Neural progenitor cell (in vitro differentiated cells): ENCODE results near the gene IFT25. TPM values are rescaled to one million over a fixed set of nuclear protein-coding genes. Genes with fewer than 3 reads are reported as not detected.
A peak's percentile ranks its signal among the peaks of the same experiment; 100 is the strongest.
"Not testable (repeated sequence)": the region's sequence is repeated elsewhere in the genome, so short reads cannot be mapped to it uniquely, and the experiment has no call there.

ENCODE experiments used
- DNase-seq: peaks from one replicate; pipeline ENCODE4 v3.0.0-alpha.2; 2016; ENCODE audit warnings: low spot score
- H2AFZ ChIP-seq: fragments of 200-600 bp; sonication (generic); replicated peaks from 2 replicates; pipeline ENCODE4 v1.6.1; 2016; ENCODE audit warnings: antibody characterized with exemption
- H3F3A ChIP-seq: fragments of 200-600 bp; sonication (generic); 2 replicates; pipeline ENCODE4 v1.6.1; 2016; ENCODE audit warnings: antibody characterized with exemption, low read depth
- H3K27ac ChIP-seq: fragments of 200-600 bp; sonication (generic); 2 replicates; pipeline ENCODE4 v1.5.1; 2016; ENCODE audit warnings: mild to moderate bottlenecking
- H3K27me3 ChIP-seq: fragments of 200-600 bp; sonication (generic); 2 replicates; pipeline ENCODE4 v1.6.1; 2016; ENCODE audit warnings: mild to moderate bottlenecking, moderate library complexity
- H3K36me3 ChIP-seq: fragments of 200-600 bp; sonication (generic); 2 replicates; pipeline ENCODE4 v1.5.1; 2016
- H3K4me1 ChIP-seq: fragments of 200-600 bp; sonication (generic); 2 replicates; pipeline ENCODE4 v1.6.1; 2016; ENCODE audit warnings: mixed run types
- H3K4me2 ChIP-seq: fragments of 200-600 bp; sonication (generic); 2 replicates; pipeline ENCODE4 v1.6.1; 2016
- H3K4me3 ChIP-seq: fragments of 200-600 bp; sonication (generic); 2 replicates; pipeline ENCODE4 v1.5.1; 2016
- H3K79me2 ChIP-seq: fragments of 200-600 bp; sonication (generic); 2 replicates; pipeline ENCODE4 v1.6.1; 2016; ENCODE audit warnings: low read depth
- H3K9ac ChIP-seq: fragments of 200-600 bp; sonication (generic); 2 replicates; pipeline ENCODE4 v1.6.1; 2016
- H3K9me3 ChIP-seq: fragments of 200-600 bp; sonication (generic); 2 replicates; pipeline ENCODE4 v1.5.1; 2016; ENCODE audit warnings: low read depth
- H4K20me1 ChIP-seq: fragments of 200-600 bp; sonication (generic); 2 replicates; pipeline ENCODE4 v1.6.1; 2016; ENCODE audit warnings: low read depth
- H3K27ac Mint-ChIP-seq: 3 replicates; pipeline ENCODE4 v1.8.0; 2021; ENCODE audit warnings: mixed read lengths
- H3K27me3 Mint-ChIP-seq: 2 replicates; pipeline ENCODE4 v1.8.0; 2022; ENCODE audit warnings: low read depth, mild to moderate bottlenecking, inconsistent platforms, moderate library complexity, mixed read lengths; ENCODE audit not compliant: insufficient read depth
- H3K36me3 Mint-ChIP-seq: 3 replicates; pipeline ENCODE4 v1.8.0; 2021; ENCODE audit warnings: mixed read lengths
- H3K4me1 Mint-ChIP-seq: 3 replicates; pipeline ENCODE4 v1.8.0; 2021; ENCODE audit warnings: mixed read lengths
- H3K4me3 Mint-ChIP-seq: 3 replicates; pipeline ENCODE4 v1.8.0; 2021; ENCODE audit warnings: mild to moderate bottlenecking, moderate library complexity, mixed read lengths
- H3K9me3 Mint-ChIP-seq: 3 replicates; pipeline ENCODE4 v1.8.0; 2020; ENCODE audit warnings: mixed read lengths
- EZH2 ChIP-seq: fragments of 200-600 bp; sonication (generic); IDR thresholded peaks from 2 replicates; pipeline ENCODE4 v1.6.1; 2017; ENCODE audit warnings: antibody characterized with exemption, mild to moderate bottlenecking, moderate library complexity
- EZH2phosphoT487 ChIP-seq: fragments of 200-600 bp; sonication (generic); IDR thresholded peaks from 2 replicates; pipeline ENCODE4 v1.6.1; 2017; ENCODE audit warnings: antibody characterized with exemption
- total RNA-seq: library from RNA; depleted of rRNA; stranded (reverse); fragments of >200 nt; gene quantifications from 2 replicates; pipeline ENCODE4 v1.2.3, GENCODE V29; 2015; ENCODE audit warnings: low replicate concordance
- TF ChIP-seq, protein P1 (sequence below): fragments of 200-600 bp; sonication (generic); IDR thresholded peaks from 2 replicates; pipeline ENCODE4 v1.5.1; 2017; ENCODE audit warnings: antibody characterized with exemption, mild to moderate bottlenecking

IFT25 gene
- total RNA-seq, 1 donor from 2014 or later = 54.0 TPM

DNA sequence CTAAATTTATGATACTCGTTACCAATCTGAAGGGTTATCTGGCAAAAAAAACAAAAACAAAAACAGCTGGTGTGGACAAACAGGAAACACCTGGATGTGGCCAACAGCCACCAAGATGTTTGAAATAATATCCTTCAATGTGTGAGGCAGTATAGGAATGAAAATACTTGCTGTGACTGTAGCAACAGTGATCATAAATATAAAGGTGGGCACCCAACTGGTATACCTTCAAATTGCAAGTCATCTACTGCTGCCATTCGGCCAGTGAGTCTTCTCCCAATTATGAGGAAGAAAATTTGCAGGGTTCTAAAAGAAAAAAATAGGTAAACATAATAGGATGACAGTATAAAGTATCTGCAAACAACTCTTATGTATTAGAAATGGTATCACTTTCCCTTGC is 56.8 kb downstream of the IFT25 start:
- Mint-ChIP-seq H3K36me3 (no peaks in the 10 kb centered on the region), H3K4me3 (peak overlapping the region; percentile 98), H3K9me3 (no peaks in the 10 kb centered on the region), H3K27ac (no peak overlapping the region), H3K4me1 (peaks cover 14% of the 10 kb centered on the region), H3K27me3 (peaks cover 3% of the 10 kb centered on the region)
- DNase-seq = no peak
- TF ChIP-seq, protein P1, sequence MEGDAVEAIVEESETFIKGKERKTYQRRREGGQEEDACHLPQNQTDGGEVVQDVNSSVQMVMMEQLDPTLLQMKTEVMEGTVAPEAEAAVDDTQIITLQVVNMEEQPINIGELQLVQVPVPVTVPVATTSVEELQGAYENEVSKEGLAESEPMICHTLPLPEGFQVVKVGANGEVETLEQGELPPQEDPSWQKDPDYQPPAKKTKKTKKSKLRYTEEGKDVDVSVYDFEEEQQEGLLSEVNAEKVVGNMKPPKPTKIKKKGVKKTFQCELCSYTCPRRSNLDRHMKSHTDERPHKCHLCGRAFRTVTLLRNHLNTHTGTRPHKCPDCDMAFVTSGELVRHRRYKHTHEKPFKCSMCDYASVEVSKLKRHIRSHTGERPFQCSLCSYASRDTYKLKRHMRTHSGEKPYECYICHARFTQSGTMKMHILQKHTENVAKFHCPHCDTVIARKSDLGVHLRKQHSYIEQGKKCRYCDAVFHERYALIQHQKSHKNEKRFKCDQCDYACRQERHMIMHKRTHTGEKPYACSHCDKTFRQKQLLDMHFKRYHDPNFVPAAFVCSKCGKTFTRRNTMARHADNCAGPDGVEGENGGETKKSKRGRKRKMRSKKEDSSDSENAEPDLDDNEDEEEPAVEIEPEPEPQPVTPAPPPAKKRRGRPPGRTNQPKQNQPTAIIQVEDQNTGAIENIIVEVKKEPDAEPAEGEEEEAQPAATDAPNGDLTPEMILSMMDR = no peak
- no peak for TF ChIP-seq EZH2phosphoT487
- TF ChIP-seq EZH2 = no peak
- Histone ChIP-seq H3K9me3 (no peaks in the 10 kb centered on the region), H2AFZ (no peak overlapping the region), H4K20me1 (no peaks in the 10 kb centered on the region), H3K4me1 (peaks cover 4% of the 10 kb centered on the region), H3K27ac (no peak overlapping the region), H3K4me2 (peak overlapping the region; percentile 70), H3K27me3 (no peaks in the 10 kb centered on the region), H3K79me2 (peaks cover 3% of the 10 kb centered on the region), H3K9ac (no peak overlapping the region), H3K36me3 (peaks cover 5% of the 10 kb centered on the region), H3F3A (peaks cover 4% of the 10 kb centered on the region), H3K4me3 (peak overlapping the region; percentile 84)

DNA sequence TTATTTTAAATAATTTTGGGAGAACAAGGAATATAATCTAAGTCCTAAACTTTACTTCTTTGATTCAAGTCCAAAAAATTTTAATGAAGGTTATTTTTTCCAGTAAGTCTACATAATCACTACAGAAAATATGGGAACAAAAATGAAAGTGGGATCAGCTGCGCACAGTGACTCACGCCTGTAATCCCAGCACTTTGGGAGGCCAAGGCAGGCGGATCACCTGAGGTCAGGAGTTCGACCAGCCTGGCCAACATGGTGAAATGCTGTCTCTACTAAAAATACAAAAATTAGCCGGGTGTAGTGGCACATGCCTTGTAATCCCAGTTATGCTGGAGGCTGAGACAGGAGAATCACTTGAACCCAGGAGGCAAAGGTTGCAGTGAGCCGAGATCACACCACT is 61.9 kb downstream of the IFT25 start:
- not testable (repeated sequence) for H3K9me3 Mint-ChIP-seq, H3K4me2 ChIP-seq, H3K79me2 ChIP-seq, H3K9me3 ChIP-seq, DNase-seq, H3K27ac Mint-ChIP-seq, H3K4me1 Mint-ChIP-seq, H3K27ac ChIP-seq, H2AFZ ChIP-seq, H3K27me3 ChIP-seq, H3K27me3 Mint-ChIP-seq, H3F3A ChIP-seq, H4K20me1 ChIP-seq, H3K4me3 ChIP-seq, H3K9ac ChIP-seq, H3K36me3 ChIP-seq, H3K4me3 Mint-ChIP-seq, H3K4me1 ChIP-seq
- H3K36me3 Mint-ChIP-seq = peaks cover 14% of the 10 kb centered on the region

DNA sequence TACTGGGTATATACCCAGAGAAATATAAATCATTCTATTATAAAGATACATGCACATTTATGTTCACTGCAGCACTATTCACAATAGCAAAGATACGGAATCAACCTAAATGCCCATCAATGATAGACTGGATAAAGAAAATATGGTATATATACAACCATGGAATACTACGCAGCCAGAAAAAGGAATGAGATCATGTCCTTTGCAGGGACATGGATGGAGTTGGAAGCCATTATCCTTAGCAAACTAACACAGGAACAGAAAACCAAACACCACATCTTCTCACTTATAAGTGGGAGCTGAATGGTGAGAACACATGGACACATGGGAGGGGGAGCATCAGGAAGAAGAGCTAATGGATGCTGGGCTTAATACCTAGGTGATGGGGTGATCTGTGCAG is 63.6 kb downstream of the IFT25 start:
- H3K36me3 Mint-ChIP-seq = peaks cover 14% of the 10 kb centered on the region
- H3K9me3 ChIP-seq, H3K9ac ChIP-seq, H3K79me2 ChIP-seq, H3K4me1 ChIP-seq, H4K20me1 ChIP-seq, H3K4me3 Mint-ChIP-seq, H3K27ac ChIP-seq, H3K4me2 ChIP-seq, H3K27ac Mint-ChIP-seq, H3F3A ChIP-seq, H3K9me3 Mint-ChIP-seq, H3K27me3 Mint-ChIP-seq, H2AFZ ChIP-seq, DNase-seq, H3K27me3 ChIP-seq, H3K36me3 ChIP-seq, H3K4me1 Mint-ChIP-seq, H3K4me3 ChIP-seq: not testable (repeated sequence)

DNA sequence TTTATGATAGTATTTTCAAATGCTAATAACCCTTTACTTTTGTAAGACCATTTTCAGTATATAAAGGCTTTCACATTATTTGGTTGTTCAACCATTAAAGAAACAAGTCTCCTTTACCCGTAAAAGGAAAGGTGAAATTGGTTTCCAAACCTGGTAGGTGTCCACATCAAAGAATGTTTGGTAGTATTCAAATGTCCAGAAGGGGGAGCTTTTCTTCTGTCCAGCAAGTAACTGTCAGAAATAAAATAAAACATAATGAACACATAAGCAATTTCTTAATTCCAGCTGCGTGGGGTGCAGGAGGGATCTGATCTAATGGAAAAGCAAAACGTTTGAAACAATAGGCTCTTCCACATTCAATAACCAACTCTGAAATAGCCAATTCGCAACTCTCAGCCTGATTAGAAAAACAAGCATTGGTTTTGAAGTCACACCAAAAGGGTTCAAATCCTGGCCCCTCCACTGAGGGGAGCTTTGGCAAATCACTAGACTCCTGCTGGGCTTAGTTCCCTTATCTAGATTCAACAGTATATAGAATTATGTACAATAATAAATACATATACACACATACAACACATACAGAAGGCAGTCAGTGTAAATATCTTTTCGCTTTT is 66.9 kb downstream of the IFT25 start:
- peak; percentile 61 for DNase-seq
- Histone ChIP-seq H3K9ac (no peak overlapping the region), H3K4me3 (no peak overlapping the region), H3K4me1 (no peaks in the 10 kb centered on the region), H3K9me3 (no peaks in the 10 kb centered on the region), H3K27me3 (no peaks in the 10 kb centered on the region), H3K27ac (no peak overlapping the region), H4K20me1 (no peaks in the 10 kb centered on the region), H3K79me2 (no peaks in the 10 kb centered on the region), H3F3A (no peaks in the 10 kb centered on the region), H3K36me3 (peaks cover 7% of the 10 kb centered on the region), H2AFZ (no peak overlapping the region), H3K4me2 (no peak overlapping the region)
- Mint-ChIP-seq H3K27ac (no peak overlapping the region), H3K9me3 (no peaks in the 10 kb centered on the region), H3K4me1 (no peaks in the 10 kb centered on the region), H3K36me3 (peaks cover 16% of the 10 kb centered on the region), H3K27me3 (no peaks in the 10 kb centered on the region), H3K4me3 (no peak overlapping the region)
- TF ChIP-seq EZH2 = no peak
- TF ChIP-seq EZH2phosphoT487 = no peak
- TF ChIP-seq, protein P1 = peak; percentile 72

DNA sequence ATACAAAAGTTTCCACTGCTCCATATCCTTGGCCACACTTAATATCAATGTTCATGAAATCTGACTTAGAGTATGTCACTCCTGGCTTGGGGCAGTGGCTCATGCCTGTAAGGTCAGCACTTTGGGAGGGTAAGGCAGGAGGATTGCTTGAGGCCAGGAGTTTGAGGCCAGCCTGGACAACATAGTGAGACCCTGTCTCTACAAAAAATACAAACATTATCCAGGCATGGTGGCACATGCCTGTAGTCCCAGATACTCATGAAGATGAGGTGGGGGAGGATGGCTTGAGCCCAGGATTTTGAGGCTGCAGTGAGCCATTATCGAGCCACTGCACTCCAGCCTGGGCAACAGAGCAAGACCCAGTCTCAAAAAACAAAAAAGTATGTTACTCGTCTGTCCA is 70.3 kb downstream of the IFT25 start:
- H3F3A ChIP-seq, H3K36me3 ChIP-seq, H3K4me1 ChIP-seq, H3K27me3 Mint-ChIP-seq, H3K4me1 Mint-ChIP-seq, H3K9ac ChIP-seq, H3K27me3 ChIP-seq, H3K27ac Mint-ChIP-seq, H3K36me3 Mint-ChIP-seq, H3K9me3 ChIP-seq, H4K20me1 ChIP-seq, H3K79me2 ChIP-seq, H3K9me3 Mint-ChIP-seq, DNase-seq, H3K4me3 Mint-ChIP-seq, H3K4me2 ChIP-seq, H2AFZ ChIP-seq, H3K4me3 ChIP-seq, H3K27ac ChIP-seq: not testable (repeated sequence)
